Calu3 (cell line): ENCODE measurements around the gene NASP. TPM values are rescaled to one million over a fixed set of nuclear protein-coding genes. Genes with fewer than 3 reads are reported as not detected.

Source experiments
- BruUV-seq: library from RNA; stranded (reverse); fragments of 400-500 nt; replicated peaks from 2 replicates; lab custom pipeline; 2021; lab: Mats Ljungman, UMichigan
- CTCF ChIA-PET: fragments of 300-600 bp; sonication (Branson Sonifier 250); formaldehyde crosslinking; loops from one replicate; lab custom pipeline; 2022; ENCODE audit warnings: antibody characterized with exemption; lab: Charles Lee
- DNase-seq: peaks from one replicate; pipeline ENCODE4 v3.0.0; 2022
- H3K27ac Mint-ChIP-seq: one replicate; pipeline ENCODE4 v1.8.0; 2022; ENCODE audit warnings: mixed read lengths; ENCODE audit not compliant: unreplicated experiment
- H3K27me3 Mint-ChIP-seq: one replicate; pipeline ENCODE4 v1.8.0; 2022; ENCODE audit warnings: mixed read lengths; ENCODE audit not compliant: unreplicated experiment
- H3K36me3 Mint-ChIP-seq: one replicate; pipeline ENCODE4 v1.8.0; 2022; ENCODE audit warnings: mild to moderate bottlenecking, moderate library complexity, mixed read lengths; ENCODE audit not compliant: insufficient read depth, unreplicated experiment
- H3K4me1 Mint-ChIP-seq: one replicate; pipeline ENCODE4 v1.8.0; 2022; ENCODE audit warnings: mild to moderate bottlenecking, low read depth, mixed read lengths; ENCODE audit not compliant: unreplicated experiment
- H3K4me3 Mint-ChIP-seq: one replicate; pipeline ENCODE4 v1.8.0; 2022; ENCODE audit warnings: mild to moderate bottlenecking, low read depth, moderate library complexity, mixed read lengths; ENCODE audit not compliant: unreplicated experiment
- H3K9me3 Mint-ChIP-seq: one replicate; pipeline ENCODE4 v1.8.0; 2022; ENCODE audit warnings: low read depth, mixed read lengths; ENCODE audit not compliant: unreplicated experiment
- intact Hi-C: fragments of 100-400 bp; cut with micrococcal nuclease; formaldehyde crosslinking; loops from one replicate; pipeline ENCODE4 v1.10.0; 2022; ENCODE audit not compliant: unreplicated experiment
- total RNA-seq: library from RNA; stranded (reverse); gene quantifications from 2 replicates; pipeline ENCODE4 v1.2.3, GENCODE V29; 2022
- TF ChIP-seq, protein P1 (sequence below): fragments of 200-600 bp; IDR thresholded peaks from one replicate; pipeline ENCODE4 v1.8.0; 2022; ENCODE audit warnings: antibody characterized with exemption; ENCODE audit not compliant: unreplicated experiment

Gene NASP
- total RNA-seq, 1 experiment from 2014 or later = 185 TPM

DNA sequence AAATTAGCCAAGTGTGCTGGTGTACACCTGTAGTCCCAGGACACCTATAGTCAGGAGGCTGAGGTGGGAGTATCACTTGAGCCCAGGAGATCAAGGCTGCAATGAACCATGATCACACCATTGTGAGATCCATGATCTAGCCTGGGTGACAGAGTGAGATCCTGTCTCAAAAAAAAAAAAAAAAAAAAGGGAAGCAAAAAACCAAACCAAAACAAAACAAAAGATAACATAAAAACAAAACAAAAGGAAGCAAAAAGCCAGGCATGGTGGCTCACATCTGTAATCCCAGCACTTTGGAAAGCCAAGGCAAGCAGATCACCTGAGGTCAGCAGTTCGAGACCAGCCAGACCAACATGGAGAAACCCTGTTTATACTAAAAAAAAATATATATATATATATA, 42.6 kb upstream of the NASP start:
- TF ChIP-seq, protein P1, sequence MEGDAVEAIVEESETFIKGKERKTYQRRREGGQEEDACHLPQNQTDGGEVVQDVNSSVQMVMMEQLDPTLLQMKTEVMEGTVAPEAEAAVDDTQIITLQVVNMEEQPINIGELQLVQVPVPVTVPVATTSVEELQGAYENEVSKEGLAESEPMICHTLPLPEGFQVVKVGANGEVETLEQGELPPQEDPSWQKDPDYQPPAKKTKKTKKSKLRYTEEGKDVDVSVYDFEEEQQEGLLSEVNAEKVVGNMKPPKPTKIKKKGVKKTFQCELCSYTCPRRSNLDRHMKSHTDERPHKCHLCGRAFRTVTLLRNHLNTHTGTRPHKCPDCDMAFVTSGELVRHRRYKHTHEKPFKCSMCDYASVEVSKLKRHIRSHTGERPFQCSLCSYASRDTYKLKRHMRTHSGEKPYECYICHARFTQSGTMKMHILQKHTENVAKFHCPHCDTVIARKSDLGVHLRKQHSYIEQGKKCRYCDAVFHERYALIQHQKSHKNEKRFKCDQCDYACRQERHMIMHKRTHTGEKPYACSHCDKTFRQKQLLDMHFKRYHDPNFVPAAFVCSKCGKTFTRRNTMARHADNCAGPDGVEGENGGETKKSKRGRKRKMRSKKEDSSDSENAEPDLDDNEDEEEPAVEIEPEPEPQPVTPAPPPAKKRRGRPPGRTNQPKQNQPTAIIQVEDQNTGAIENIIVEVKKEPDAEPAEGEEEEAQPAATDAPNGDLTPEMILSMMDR = no peak
- Mint-ChIP-seq H3K36me3 (no peaks in the 10 kb centered on the region), H3K4me1 (peaks cover 32% of the 10 kb centered on the region), H3K27me3 (no peaks in the 10 kb centered on the region), H3K9me3 (no peaks in the 10 kb centered on the region), H3K4me3 (no peak overlapping the region), H3K27ac (no peak overlapping the region)
- DNase-seq = no peak
- CTCF ChIA-PET = no interaction called here
- no TSS peak for BruUV-seq
- intact Hi-C loops = no loop called here

GRCh38 chr1:45542591-45542990, 41.2 kb upstream of the NASP start:
- no peaks in the 10 kb centered on the region for H3K27me3 Mint-ChIP-seq
- TF ChIP-seq, protein P1 = no peak
- no peak for DNase-seq
- CTCF ChIA-PET = interaction anchor here (0.7 kb wide), 1 partner anchor 1759 kb away, joined by 6 read pairs; no protein-coding TSS in a partner anchor
- no peak overlapping the region for H3K4me3 Mint-ChIP-seq
- no peaks in the 10 kb centered on the region for H3K36me3 Mint-ChIP-seq
- peaks cover 32% of the 10 kb centered on the region for H3K4me1 Mint-ChIP-seq
- BruUV-seq = no TSS peak
- intact Hi-C loops = no loop called here
- no peak overlapping the region for H3K27ac Mint-ChIP-seq
- H3K9me3 Mint-ChIP-seq = no peaks in the 10 kb centered on the region

GRCh38 chr1:45543581-45544417, 40.0 kb upstream of the NASP start:
- H3K4me3 Mint-ChIP-seq = no peak overlapping the region
- BruUV-seq = no TSS peak
- H3K27ac Mint-ChIP-seq = no peak overlapping the region
- no peaks in the 10 kb centered on the region for H3K9me3 Mint-ChIP-seq
- H3K36me3 Mint-ChIP-seq = no peaks in the 10 kb centered on the region
- DNase-seq = no peak
- peaks cover 32% of the 10 kb centered on the region for H3K4me1 Mint-ChIP-seq
- TF ChIP-seq, protein P1 = no peak
- intact Hi-C loops = no loop called here
- CTCF ChIA-PET = no interaction called here
- no peaks in the 10 kb centered on the region for H3K27me3 Mint-ChIP-seq

- intact Hi-C loops = no loop called here
- Mint-ChIP-seq H3K27me3 (no peaks in the 10 kb centered on the region), H3K4me1 (peaks cover 32% of the 10 kb centered on the region), H3K27ac (no peak overlapping the region), H3K4me3 (no peak overlapping the region), H3K36me3 (no peaks in the 10 kb centered on the region), H3K9me3 (no peaks in the 10 kb centered on the region)
- no TSS peak for BruUV-seq
- CTCF ChIA-PET = no interaction called here
- DNase-seq = no peak
- TF ChIP-seq, protein P1 = no peak
These were observed 39.3 kb upstream of the NASP start for GRCh38 chr1:45544530-45544929.
